Caki2 (cell line): Measurements from ENCODE around the gene NAV2. TPM values are rescaled to one million over a fixed set of nuclear protein-coding genes. Genes with fewer than 3 reads are reported as not detected.

Experiments used
- DNase-seq: peaks from one replicate; pipeline ENCODE4 v3.0.0-alpha.2; 2015; ENCODE audit warnings: low read depth
- in situ Hi-C: cut with HindIII; loops from 2 replicates; pipeline ENCODE4 v1.10.0; 2016; ENCODE audit warnings: low sequenced_read_pairs, low pct_unique_long_range_greater_than_20kb, mixed read lengths
- total RNA-seq: library from RNA; depleted of rRNA; stranded (reverse); fragments of >200 nt; shearing (Covaris generic); gene quantifications from 2 replicates; pipeline ENCODE4 v1.2.3, GENCODE V29; 2014; ENCODE audit warnings: low replicate concordance

NAV2 gene
- total RNA-seq, 1 experiment from 2014 or later = 6.9 TPM

GRCh38 chr11:19934828-19935259, 222.2 kb downstream of the NAV2 start:
- no peak for DNase-seq
- in situ Hi-C loops = no loop called here

GRCh38 chr11:19935507-19935906, 222.9 kb downstream of the NAV2 start:
- peak; percentile 62 for DNase-seq
- in situ Hi-C loops = no loop called here

GRCh38 chr11:19936461-19936860, 223.8 kb downstream of the NAV2 start:
- in situ Hi-C loops = no loop called here
- no peak for DNase-seq

- peak; percentile 37 for DNase-seq
- in situ Hi-C loops = no loop called here
Measured at GRCh38 chr11:19938169-19938856, 225.7 kb downstream of the NAV2 start.

GRCh38 chr11:19938866-19939265, 226.2 kb downstream of the NAV2 start:
- no peak for DNase-seq
- in situ Hi-C loops = no loop called here

GRCh38 chr11:19939415-19939929, 226.8 kb downstream of the NAV2 start:
- in situ Hi-C loops = no loop called here
- no peak for DNase-seq

- in situ Hi-C loops = no loop called here
- no peak for DNase-seq
Measured at GRCh38 chr11:19940831-19941230, 228.2 kb downstream of the NAV2 start.

- in situ Hi-C loops = no loop called here
- no peak for DNase-seq
Measured at GRCh38 chr11:19946681-19947080, 234.0 kb downstream of the NAV2 start.

GRCh38 chr11:19947537-19948114, 235.0 kb downstream of the NAV2 start:
- in situ Hi-C loops = no loop called here
- DNase-seq = no peak

- in situ Hi-C loops = no loop called here
- DNase-seq = no peak
Measured at GRCh38 chr11:19949606-19950005, 237.0 kb downstream of the NAV2 start.

- in situ Hi-C loops = no loop called here
- peak; percentile 40 for DNase-seq
Measured at GRCh38 chr11:19951558-19952115, 239.0 kb downstream of the NAV2 start.

- no peak for DNase-seq
- in situ Hi-C loops = no loop called here
Measured at GRCh38 chr11:19952116-19952605, 239.5 kb downstream of the NAV2 start.

GRCh38 chr11:19952911-19953310, 240.3 kb downstream of the NAV2 start:
- DNase-seq = no peak
- in situ Hi-C loops = no loop called here

GRCh38 chr11:19953336-19953735, 240.7 kb downstream of the NAV2 start:
- peak; percentile 73 for DNase-seq
- in situ Hi-C loops = no loop called here

GRCh38 chr11:19953909-19954308, 241.3 kb downstream of the NAV2 start:
- in situ Hi-C loops = no loop called here

GRCh38 chr11:19954899-19955298, 242.3 kb downstream of the NAV2 start:
- no peak for DNase-seq

More at GRCh38 chr11:19953909-19954308, 241.3 kb downstream of the NAV2 start:
- DNase-seq = peak; percentile 51

GRCh38 chr11:19955660-19956059, 243.0 kb downstream of the NAV2 start:
- in situ Hi-C loops = no loop called here
- DNase-seq = no peak

More at GRCh38 chr11:19954899-19955298, 242.3 kb downstream of the NAV2 start:
- in situ Hi-C loops = no loop called here

GRCh38 chr11:19956228-19956627, 243.6 kb downstream of the NAV2 start:
- in situ Hi-C loops = no loop called here
- no peak for DNase-seq

- no peak for DNase-seq
- in situ Hi-C loops = no loop called here
Measured at GRCh38 chr11:19957294-19957943, 244.8 kb downstream of the NAV2 start.
